Liver (tissue), 10 donors: ENCODE measurements around the gene ABCG2. TPM values are rescaled to one million over a fixed set of nuclear protein-coding genes. Genes with fewer than 3 reads are reported as not detected.

Experiments used
- DNase-seq: peaks from one replicate; pipeline ENCODE4 v3.0.0-alpha.2; 2017; ENCODE audit warnings: low spot score
- H3K27ac ChIP-seq, 2 donors: one replicate each; pipeline ENCODE4 v1.7.0; 2013; ENCODE audit warnings: inconsistent platforms in 2 of 2, low read length in 2 of 2, control low read depth in 1 of 2, low read depth in 1 of 2, mild to moderate bottlenecking in 1 of 2
- H3K27me3 ChIP-seq, 4 donors: one replicate each; pipeline versions ENCODE4 v1.6.1 to v1.7.0; 2013; ENCODE audit warnings: low read length in 3 of 4, inconsistent platforms in 1 of 4, mild to moderate bottlenecking in 1 of 4, moderate library complexity in 1 of 4; ENCODE audit not compliant: control insufficient read depth in 4 of 4, insufficient read depth in 4 of 4
- H3K36me3 ChIP-seq, 4 donors: one replicate each; pipeline versions ENCODE4 v1.6.1 to v1.7.0; 2013; ENCODE audit warnings: low read length in 3 of 4, mild to moderate bottlenecking in 3 of 4, low read depth in 1 of 4, moderate library complexity in 1 of 4; ENCODE audit not compliant: control insufficient read depth in 4 of 4, insufficient read depth in 3 of 4
- H3K4me1 ChIP-seq, 4 donors: one replicate each; pipeline versions ENCODE4 v1.6.1 to v1.7.0; 2013; ENCODE audit warnings: low read length in 3 of 4, mild to moderate bottlenecking in 3 of 4, moderate library complexity in 1 of 4; ENCODE audit not compliant: control insufficient read depth in 4 of 4, insufficient read depth in 4 of 4
- H3K4me3 ChIP-seq, 3 donors: one replicate each; pipeline versions ENCODE4 v1.6.1 to v1.7.0; 2013; ENCODE audit warnings: low read length in 3 of 3, control low read depth in 1 of 3, low read depth in 1 of 3, mild to moderate bottlenecking in 1 of 3
- H3K9ac ChIP-seq, 2 donors: one replicate each; pipeline ENCODE4 v1.7.0; 2013; ENCODE audit warnings: low read length in 2 of 2, mild to moderate bottlenecking in 2 of 2, moderate library complexity in 2 of 2, control low read depth in 1 of 2, low read depth in 1 of 2
- H3K9me3 ChIP-seq, 4 donors: one replicate each; pipeline versions ENCODE4 v1.6.1 to v1.7.0; 2013; ENCODE audit warnings: low read length in 3 of 4; ENCODE audit not compliant: control insufficient read depth in 4 of 4
- ATF3 ChIP-seq: IDR thresholded peaks from 2 replicates; pipeline ENCODE4 v1.6.1; 2016; ENCODE audit warnings: antibody characterized with exemption
- EGR1 ChIP-seq, 2 donors: IDR thresholded peaks; 2 replicates each; pipeline ENCODE4 v1.6.1; 2016 to 2018; ENCODE audit warnings: antibody characterized with exemption in 2 of 2, low read depth in 2 of 2
- FOXA1 ChIP-seq: IDR thresholded peaks from 2 replicates; pipeline ENCODE4 v1.6.1; 2016; ENCODE audit warnings: antibody characterized with exemption
- FOXA2 ChIP-seq: IDR thresholded peaks from 2 replicates; pipeline ENCODE4 v1.6.1; 2016; ENCODE audit warnings: antibody characterized with exemption
- GABPA ChIP-seq, 2 donors: IDR thresholded peaks in 1 of 2; conservative IDR thresholded peaks in 1 of 2; 2 replicates each; pipeline ENCODE4 v1.6.1; 2016; ENCODE audit warnings: antibody characterized with exemption in 2 of 2, mild to moderate bottlenecking in 1 of 2, moderate library complexity in 1 of 2
- HNF4A ChIP-seq, 2 donors: conservative IDR thresholded peaks; 2 replicates each; pipeline ENCODE4 v1.6.1; 2016; ENCODE audit warnings: antibody characterized with exemption in 2 of 2, mild to moderate bottlenecking in 2 of 2
- HNF4G ChIP-seq: IDR thresholded peaks from 2 replicates; pipeline ENCODE4 v1.6.1; 2016; ENCODE audit warnings: antibody characterized with exemption
- JUND ChIP-seq, 2 donors: IDR thresholded peaks; 2 replicates each; pipeline ENCODE4 v1.6.1; 2016; ENCODE audit warnings: antibody characterized with exemption in 2 of 2
- MAX ChIP-seq: IDR thresholded peaks from 2 replicates; pipeline ENCODE4 v1.6.1; 2016; ENCODE audit warnings: antibody characterized with exemption
- NR2F2 ChIP-seq: IDR thresholded peaks from 2 replicates; pipeline ENCODE4 v1.6.1; 2016; ENCODE audit warnings: antibody characterized with exemption
- RAD21 ChIP-seq, 2 donors: IDR thresholded peaks; 2 replicates each; pipeline ENCODE4 v1.6.1; 2016; ENCODE audit warnings: antibody characterized with exemption in 2 of 2, mild to moderate bottlenecking in 2 of 2
- RXRA ChIP-seq, 2 donors: IDR thresholded peaks; 2 replicates each; pipeline ENCODE4 v1.6.1; 2017 to 2018; ENCODE audit warnings: antibody characterized with exemption in 2 of 2, mild to moderate bottlenecking in 1 of 2
- SP1 ChIP-seq: IDR thresholded peaks from 2 replicates; pipeline ENCODE4 v1.6.1; 2018; ENCODE audit warnings: antibody characterized with exemption, mild to moderate bottlenecking
- TAF1 ChIP-seq: conservative IDR thresholded peaks from 2 replicates; pipeline ENCODE4 v1.6.1; 2016; ENCODE audit warnings: antibody characterized with exemption, mild to moderate bottlenecking
- YY1 ChIP-seq: IDR thresholded peaks from 2 replicates; pipeline ENCODE4 v1.6.1; 2016; ENCODE audit warnings: antibody characterized with exemption, mild to moderate bottlenecking
- ZBTB33 ChIP-seq: IDR thresholded peaks from 2 replicates; pipeline ENCODE4 v1.6.1; 2016; ENCODE audit warnings: antibody characterized with exemption
- WGBS: extraction: QIAGEN DNeasy Blood & Tissue Kit; methylation state at CpG from one replicate; pipeline ENCODE4 v1.1.7; 2013; 5-methylcytosine and 5-hydroxymethylcytosine counted together
- polyA plus RNA-seq, 2 donors: library from polyadenylated mRNA; stranded (reverse) in 1 of 2; unstranded in 1 of 2; fragments of 200-250 nt in 1 of 2; fragments of >200 nt in 1 of 2; fragmentation: Nextera tagmentation in 1 of 2; extraction: Ambion mirVana in 1 of 2; gene quantifications; one replicate each; pipeline versions ENCODE4 v1.2.1 to v1.2.3, GENCODE V29; 2013 to 2015
- small RNA-seq: library from RNA; depleted of rRNA; stranded (forward); fragments of <200 nt; gene quantifications from one replicate; pipeline ENCODE3, GENCODE V24; 2014
- total RNA-seq, 2 donors: library from RNA; depleted of rRNA; stranded (reverse); fragments of >200 nt; gene quantifications; one replicate each; pipeline ENCODE4 v1.2.3, GENCODE V29; 2014
- TF ChIP-seq, protein P1 (sequence below): fragments of 150-350 bp; IDR thresholded peaks from 2 replicates; pipeline ENCODE4 v1.5.1; 2017; ENCODE audit warnings: improper control_type of control experiment, low read depth, low read length; ENCODE audit not compliant: missing input control
- TF ChIP-seq, protein P2 (sequence below): IDR thresholded peaks from 2 replicates; pipeline ENCODE4 v1.6.1; 2016; ENCODE audit warnings: antibody characterized with exemption, mild to moderate bottlenecking
- donor health status: healthy.
- donor health status: healthy.
- donor health status: healthy.
- donor health status: healthy.
- donor health status: healthy.

ABCG2 gene
- total and polyA plus RNA-seq, 4 donors = 1.9 to 23.6 (median 7.0) TPM

GRCh38 chr4:88040707-88041106 lies 117.7 kb downstream of the ABCG2 start:
- Histone ChIP-seq H3K4me1 (peaks cover 0 to 7% (median 0%) of the 10 kb centered on the region in 4 donors), H3K9ac (no peak overlapping the region), H3K27me3 (no peaks in the 10 kb centered on the region), H3K4me3 (no peak overlapping the region), H3K36me3 (peaks cover 0 to 16% (median 5%) of the 10 kb centered on the region in 4 donors), H3K27ac (no peak overlapping the region), H3K9me3 (no peaks in the 10 kb centered on the region)
- TF ChIP-seq, protein P1, sequence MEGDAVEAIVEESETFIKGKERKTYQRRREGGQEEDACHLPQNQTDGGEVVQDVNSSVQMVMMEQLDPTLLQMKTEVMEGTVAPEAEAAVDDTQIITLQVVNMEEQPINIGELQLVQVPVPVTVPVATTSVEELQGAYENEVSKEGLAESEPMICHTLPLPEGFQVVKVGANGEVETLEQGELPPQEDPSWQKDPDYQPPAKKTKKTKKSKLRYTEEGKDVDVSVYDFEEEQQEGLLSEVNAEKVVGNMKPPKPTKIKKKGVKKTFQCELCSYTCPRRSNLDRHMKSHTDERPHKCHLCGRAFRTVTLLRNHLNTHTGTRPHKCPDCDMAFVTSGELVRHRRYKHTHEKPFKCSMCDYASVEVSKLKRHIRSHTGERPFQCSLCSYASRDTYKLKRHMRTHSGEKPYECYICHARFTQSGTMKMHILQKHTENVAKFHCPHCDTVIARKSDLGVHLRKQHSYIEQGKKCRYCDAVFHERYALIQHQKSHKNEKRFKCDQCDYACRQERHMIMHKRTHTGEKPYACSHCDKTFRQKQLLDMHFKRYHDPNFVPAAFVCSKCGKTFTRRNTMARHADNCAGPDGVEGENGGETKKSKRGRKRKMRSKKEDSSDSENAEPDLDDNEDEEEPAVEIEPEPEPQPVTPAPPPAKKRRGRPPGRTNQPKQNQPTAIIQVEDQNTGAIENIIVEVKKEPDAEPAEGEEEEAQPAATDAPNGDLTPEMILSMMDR = no peak
- no peak for TF ChIP-seq TAF1
- TF ChIP-seq, protein P2, sequence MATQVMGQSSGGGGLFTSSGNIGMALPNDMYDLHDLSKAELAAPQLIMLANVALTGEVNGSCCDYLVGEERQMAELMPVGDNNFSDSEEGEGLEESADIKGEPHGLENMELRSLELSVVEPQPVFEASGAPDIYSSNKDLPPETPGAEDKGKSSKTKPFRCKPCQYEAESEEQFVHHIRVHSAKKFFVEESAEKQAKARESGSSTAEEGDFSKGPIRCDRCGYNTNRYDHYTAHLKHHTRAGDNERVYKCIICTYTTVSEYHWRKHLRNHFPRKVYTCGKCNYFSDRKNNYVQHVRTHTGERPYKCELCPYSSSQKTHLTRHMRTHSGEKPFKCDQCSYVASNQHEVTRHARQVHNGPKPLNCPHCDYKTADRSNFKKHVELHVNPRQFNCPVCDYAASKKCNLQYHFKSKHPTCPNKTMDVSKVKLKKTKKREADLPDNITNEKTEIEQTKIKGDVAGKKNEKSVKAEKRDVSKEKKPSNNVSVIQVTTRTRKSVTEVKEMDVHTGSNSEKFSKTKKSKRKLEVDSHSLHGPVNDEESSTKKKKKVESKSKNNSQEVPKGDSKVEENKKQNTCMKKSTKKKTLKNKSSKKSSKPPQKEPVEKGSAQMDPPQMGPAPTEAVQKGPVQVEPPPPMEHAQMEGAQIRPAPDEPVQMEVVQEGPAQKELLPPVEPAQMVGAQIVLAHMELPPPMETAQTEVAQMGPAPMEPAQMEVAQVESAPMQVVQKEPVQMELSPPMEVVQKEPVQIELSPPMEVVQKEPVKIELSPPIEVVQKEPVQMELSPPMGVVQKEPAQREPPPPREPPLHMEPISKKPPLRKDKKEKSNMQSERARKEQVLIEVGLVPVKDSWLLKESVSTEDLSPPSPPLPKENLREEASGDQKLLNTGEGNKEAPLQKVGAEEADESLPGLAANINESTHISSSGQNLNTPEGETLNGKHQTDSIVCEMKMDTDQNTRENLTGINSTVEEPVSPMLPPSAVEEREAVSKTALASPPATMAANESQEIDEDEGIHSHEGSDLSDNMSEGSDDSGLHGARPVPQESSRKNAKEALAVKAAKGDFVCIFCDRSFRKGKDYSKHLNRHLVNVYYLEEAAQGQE = no peak
- no peak for TF ChIP-seq ZBTB33
- TF ChIP-seq ATF3 = no peak
- no peak for TF ChIP-seq GABPA (IDR thresholded peaks at IDR 0.05 in 1 of 2, conservative IDR thresholded peaks at IDR 0.05 in 1 of 2)
- TF ChIP-seq NR2F2 = no peak
- no peak for TF ChIP-seq FOXA1
- TF ChIP-seq RXRA (IDR thresholded peaks at IDR 0.05) = no peak
- no peak for TF ChIP-seq FOXA2
- no peak for TF ChIP-seq YY1
- no peak for TF ChIP-seq HNF4A (conservative IDR thresholded peaks at IDR 0.05)
- TF ChIP-seq SP1 = no peak
- no peak for TF ChIP-seq HNF4G
- TF ChIP-seq JUND (IDR thresholded peaks at IDR 0.05) = no peak
- no peak for TF ChIP-seq RAD21 (IDR thresholded peaks at IDR 0.05)
- no peak for TF ChIP-seq MAX
- TF ChIP-seq EGR1 (IDR thresholded peaks at IDR 0.05; ENCODE audit: low read depth in 2 of 2) = no peak
- no peak for DNase-seq
- 85% methylated on average over 3 of the region's 3 CpGs for WGBS

Small RNA genes lying within 50 kb of the gene (small RNA-seq; reads per million reads assigned to genes)
- gene RNU6-818P (not detected), gene RNU6ATAC31P (not detected)

Other genes with a start within 250 kb of the ABCG2 start
- gene SPP1, start 182.9 kb downstream of the ABCG2 start, total RNA-seq = 10 to 100 TPM; 25.9 to 29.2 TPM
- gene SPP1, start 182.9 kb downstream of the ABCG2 start, polyA plus RNA-seq = 10 to 100 TPM; 10.5 to 80.2 TPM
- gene PKD2, start 151.0 kb downstream of the ABCG2 start, total RNA-seq = 10 to 100 TPM; 10.5 to 11.4 TPM
- 1 to 10 TPM; 1.5 to 3.8 TPM for gene PKD2, start 151.0 kb downstream of the ABCG2 start, polyA plus RNA-seq
- gene PPM1K, start 125.9 kb upstream of the ABCG2 start, total RNA-seq = 10 to 100 TPM in 1 of 2 donors, 1 to 10 TPM in 1; 9.4 to 12.7 TPM
- 1 to 10 TPM; 1.3 to 4.1 TPM for gene PPM1K, start 125.9 kb upstream of the ABCG2 start, polyA plus RNA-seq
- 1 to 10 TPM; 2.7 to 3.8 TPM for gene HERC6, start 220.2 kb upstream of the ABCG2 start, total RNA-seq
- 1 to 10 TPM; 1.5 to 2.5 TPM for gene HERC6, start 220.2 kb upstream of the ABCG2 start, polyA plus RNA-seq